IMR-90 (cell line): ENCODE results near the gene PROCA1. TPM values are rescaled to one million over a fixed set of nuclear protein-coding genes. Genes with fewer than 3 reads are reported as not detected.

ENCODE experiments used
- ATAC-seq: fragments of 200-7000 bp; cut with Tn5 transposase; 2 replicates; pipeline ENCODE4 v1.9.1; 2020; ENCODE audit warnings: low read depth, mild to moderate bottlenecking, moderate library complexity
- BruUV-seq: library from RNA; stranded (reverse); fragments of 400-500 nt; replicated peaks from 2 replicates; lab custom pipeline; 2021; lab: Mats Ljungman, UMichigan
- CTCF ChIA-PET: fragments of 300-600 bp; formaldehyde crosslinking; extraction: SDS; loops from one replicate; lab custom pipeline; 2021; ENCODE audit warnings: antibody characterized with exemption; lab: Yijun Ruan, JAX
- POLR2A ChIA-PET: fragments of 300-600 bp; sonication (Branson Sonifier 250); formaldehyde crosslinking; loops from one replicate; lab custom pipeline; 2022; ENCODE audit warnings: antibody characterized with exemption; ENCODE audit not compliant: unreplicated experiment; lab: Charles Lee
- DNase-seq: peaks from one replicate; pipeline ENCODE4 v3.0.0; 2013
- H2AFZ ChIP-seq: replicated peaks from 2 replicates; pipeline ENCODE3; 2013; ENCODE audit warnings: low read length, mild to moderate bottlenecking; ENCODE audit not compliant: poor library complexity
- H2AK5ac ChIP-seq: 2 replicates; pipeline ENCODE4 v1.6.1; 2013; ENCODE audit warnings: low read depth, low read length, inconsistent platforms
- H2AK9ac ChIP-seq: replicated peaks from 2 replicates; pipeline ENCODE3; 2013; ENCODE audit warnings: mild to moderate bottlenecking, low read depth, low read length, moderate library complexity; ENCODE audit not compliant: poor library complexity
- H2BK120ac ChIP-seq: 2 replicates; pipeline ENCODE4 v1.6.1; 2013; ENCODE audit warnings: low read depth, low read length, inconsistent platforms
- H2BK15ac ChIP-seq: 3 replicates; pipeline ENCODE4 v1.6.1; 2013; ENCODE audit warnings: low read depth, low read length, inconsistent platforms
- H2BK20ac ChIP-seq: 2 replicates; pipeline ENCODE4 v1.6.1; 2013; ENCODE audit warnings: low read depth, mild to moderate bottlenecking, inconsistent platforms, low read length, moderate library complexity
- H2BK5ac ChIP-seq: 2 replicates; pipeline ENCODE4 v1.6.1; 2013; ENCODE audit warnings: mild to moderate bottlenecking, low read depth, low read length, inconsistent platforms; ENCODE audit not compliant: poor library complexity, severe bottlenecking
- H3K14ac ChIP-seq: replicated peaks from 2 replicates; pipeline ENCODE4 v1.6.1; 2013; ENCODE audit warnings: low read depth, low read length, inconsistent platforms
- H3K18ac ChIP-seq: 2 replicates; pipeline ENCODE4 v1.6.1; 2013; ENCODE audit warnings: low read depth, low read length, control low read depth
- H3K23ac ChIP-seq: 2 replicates; pipeline ENCODE4 v1.6.1; 2013; ENCODE audit warnings: low read depth, low read length, inconsistent platforms
- H3K27ac ChIP-seq: 2 replicates; pipeline ENCODE4 v1.5.1; 2013; ENCODE audit warnings: mild to moderate bottlenecking, control low read depth, low read length; ENCODE audit not compliant: insufficient read depth
- H3K27me3 ChIP-seq: 2 replicates; pipeline ENCODE4 v1.6.1; 2013; ENCODE audit warnings: low read length; ENCODE audit not compliant: control insufficient read depth, insufficient read depth
- H3K36me3 ChIP-seq: 2 replicates; pipeline ENCODE4 v1.6.1; 2013; ENCODE audit warnings: low read length, mixed read lengths; ENCODE audit not compliant: control insufficient read depth, insufficient read depth
- H3K4ac ChIP-seq: 2 replicates; pipeline ENCODE4 v1.6.1; 2013; ENCODE audit warnings: low read depth, low read length, inconsistent platforms
- H3K4me1 ChIP-seq: 2 replicates; pipeline ENCODE4 v1.6.1; 2013; ENCODE audit warnings: low read length, mixed read lengths; ENCODE audit not compliant: control insufficient read depth, insufficient read depth
- H3K4me2 ChIP-seq: 2 replicates; pipeline ENCODE4 v1.6.1; 2013; ENCODE audit warnings: low read depth, mild to moderate bottlenecking, control low read depth, low read length, moderate library complexity
- H3K4me3 ChIP-seq: 2 replicates; pipeline ENCODE4 v1.5.1; 2013; ENCODE audit warnings: low read depth, mild to moderate bottlenecking, control low read depth, low read length, moderate library complexity; ENCODE audit not compliant: insufficient read depth
- H3K56ac ChIP-seq: 2 replicates; pipeline ENCODE4 v1.6.1; 2013; ENCODE audit warnings: low read length, inconsistent platforms; ENCODE audit not compliant: insufficient read depth; ENCODE audit errors: extremely low read depth
- H3K79me1 ChIP-seq, 2 experiments: 2 replicates each; pipeline ENCODE4 v1.6.1; 2013; ENCODE audit warnings: low read length in 2 of 2, inconsistent platforms in 1 of 2, low read depth in 1 of 2
- H3K9ac ChIP-seq: 2 replicates; pipeline ENCODE4 v1.6.1; 2013; ENCODE audit warnings: low read depth, low read length, control low read depth
- H3K9me1 ChIP-seq: 2 replicates; pipeline ENCODE4 v1.6.1; 2013; ENCODE audit warnings: low read length, inconsistent platforms; ENCODE audit not compliant: insufficient read depth
- H3K9me3 ChIP-seq: 2 replicates; pipeline ENCODE4 v1.6.1; 2013; ENCODE audit warnings: low read length; ENCODE audit not compliant: control insufficient read depth, insufficient read depth
- H4K20me1 ChIP-seq: 2 replicates; pipeline ENCODE4 v1.6.1; 2013; ENCODE audit warnings: low read length, inconsistent platforms; ENCODE audit not compliant: insufficient read depth
- H4K5ac ChIP-seq: 2 replicates; pipeline ENCODE4 v1.6.1; 2013; ENCODE audit warnings: mild to moderate bottlenecking, low read depth, low read length, control low read depth
- H4K8ac ChIP-seq, 2 experiments: 2 replicates each; pipeline ENCODE4 v1.6.1; 2013; ENCODE audit warnings: low read depth in 2 of 2, low read length in 2 of 2, control low read depth in 1 of 2, inconsistent platforms in 1 of 2
- H4K91ac ChIP-seq: 2 replicates; pipeline ENCODE4 v1.6.1; 2013; ENCODE audit warnings: low read depth, low read length, inconsistent platforms; ENCODE audit not compliant: insufficient read depth
- BHLHE40 ChIP-seq: fragments of 150-350 bp; IDR thresholded peaks from 2 replicates; pipeline ENCODE4 v1.6.1; 2016; ENCODE audit warnings: mild to moderate bottlenecking, low read depth, low read length
- CEBPB ChIP-seq: IDR thresholded peaks from 2 replicates; pipeline ENCODE4 v1.6.1; 2012; ENCODE audit warnings: low read depth, low read length, improper control_type of control experiment
- CHD1 ChIP-seq: IDR thresholded peaks from 2 replicates; pipeline ENCODE4 v1.6.1; 2012; ENCODE audit warnings: low read depth, low read length, improper control_type of control experiment
- CTCF ChIP-seq: conservative IDR thresholded peaks from 2 replicates; pipeline ENCODE4 v1.5.1; 2012; ENCODE audit warnings: mild to moderate bottlenecking, low read depth, low read length, improper control_type of control experiment
- ELK1 ChIP-seq: fragments of 150-350 bp; IDR thresholded peaks from 2 replicates; pipeline ENCODE4 v1.6.1; 2016; ENCODE audit warnings: low read depth, mild to moderate bottlenecking, low read length, moderate library complexity, borderline replicate concordance
- FOS ChIP-seq: fragments of 150-350 bp; IDR thresholded peaks from 2 replicates; pipeline ENCODE4 v1.6.1; 2016; ENCODE audit warnings: low read depth, low read length
- MAFK ChIP-seq: IDR thresholded peaks from 2 replicates; pipeline ENCODE4 v1.6.1; 2012; ENCODE audit warnings: low read depth, low read length, improper control_type of control experiment
- MXI1 ChIP-seq: IDR thresholded peaks from 2 replicates; pipeline ENCODE4 v1.6.1; 2012; ENCODE audit warnings: low read depth, mild to moderate bottlenecking, low read length, moderate library complexity, borderline replicate concordance
- NFE2L2 ChIP-seq: fragments of 150-350 bp; IDR thresholded peaks from 2 replicates; pipeline ENCODE4 v1.6.1; 2016; ENCODE audit warnings: low read depth, mild to moderate bottlenecking, low read length
- POLR2A ChIP-seq: IDR thresholded peaks from 2 replicates; pipeline ENCODE4 v1.6.1; 2012; ENCODE audit warnings: mild to moderate bottlenecking, low read depth, low read length
- RAD21 ChIP-seq: IDR thresholded peaks from 2 replicates; pipeline ENCODE4 v1.6.1; 2012; ENCODE audit warnings: low read length, improper control_type of control experiment
- RCOR1 ChIP-seq: IDR thresholded peaks from 2 replicates; pipeline ENCODE4 v1.6.1; 2012; ENCODE audit warnings: mild to moderate bottlenecking, low read length, improper control_type of control experiment; ENCODE audit not compliant: insufficient replicate concordance
- RFX5 ChIP-seq: IDR thresholded peaks from 2 replicates; pipeline ENCODE4 v1.8.0; 2012; ENCODE audit warnings: low read depth, mild to moderate bottlenecking, low read length, moderate library complexity
- SMC3 ChIP-seq: fragments of 150-350 bp; IDR thresholded peaks from 2 replicates; pipeline ENCODE4 v1.6.1; 2016; ENCODE audit warnings: low read depth, mild to moderate bottlenecking, antibody characterized with exemption, low read length, moderate library complexity
- USF2 ChIP-seq: fragments of 150-350 bp; IDR thresholded peaks from 2 replicates; pipeline ENCODE4 v1.6.1; 2017; ENCODE audit warnings: mild to moderate bottlenecking, antibody characterized with exemption, low read length, low read depth
- WGBS, 2 experiments: methylation state at CpG; one replicate each; pipeline versions ENCODE4 v1.1.5 to v1.1.7; 2013; ENCODE audit warnings: missing lambda C conversion rate in 2 of 2; ENCODE audit not compliant: insufficient read length in 1 of 2; ENCODE audit errors: extremely low coverage in 2 of 2; 5-methylcytosine and 5-hydroxymethylcytosine counted together
- dilution Hi-C: fragments of 300-500 bp; cut with HindIII; formaldehyde crosslinking; loops from one replicate; pipeline ENCODE4 v1.14.3; 2018; ENCODE audit warnings: low sequenced_read_pairs; ENCODE audit not compliant: unreplicated experiment
- in situ Hi-C: fragments of 300-500 bp; cut with MboI; formaldehyde crosslinking; loops from 3 replicates; pipeline ENCODE4 v1.14.3; 2019; ENCODE audit warnings: low sequenced_read_pairs, inconsistent platforms, mixed read lengths
- intact Hi-C: fragments of 100-400 bp; cut with micrococcal nuclease; formaldehyde crosslinking; loops from 2 replicates; pipeline ENCODE4 v1.10.0; 2022
- polyA plus RNA-seq, 3 experiments: library from polyadenylated mRNA; depleted of rRNA; stranded (reverse); fragments of >200 nt; gene quantifications; 2 replicates each; pipeline ENCODE4 v1.2.3, GENCODE V29; 2012; ENCODE audit warnings: low replicate concordance in 1 of 3
- total RNA-seq: library from RNA; depleted of rRNA; stranded (reverse); fragments of >200 nt; gene quantifications from 2 replicates; pipeline ENCODE4 v1.2.3, GENCODE V29; 2012

Gene PROCA1
- total and polyA plus RNA-seq, 2 of the 4 experiments (the other 2 are of a cell fraction) = 0.36 to 1.7 TPM

- peaks cover 80% of the 10 kb centered on the region for H3K36me3 ChIP-seq
- no peak overlapping the region for H3K9ac ChIP-seq
- no peak overlapping the region for H3K4me2 ChIP-seq
- no TSS peak for BruUV-seq
- no peak overlapping the region for H2BK20ac ChIP-seq
- ChIA-PET CTCF (no interaction called here), POLR2A (no interaction called here)
- H2AK5ac ChIP-seq = no peak overlapping the region
- peaks cover 4% of the 10 kb centered on the region; the same call in 1 of the 2 replicates for H3K9me1 ChIP-seq
- no peaks in the 10 kb centered on the region for H3K9me3 ChIP-seq
- no peak overlapping the region for H3K4ac ChIP-seq
- no peak for TF ChIP-seq MAFK
- no peak for TF ChIP-seq RAD21
- TF ChIP-seq POLR2A = no peak
- no peak for TF ChIP-seq CTCF
- no peak for TF ChIP-seq BHLHE40
- no peak for TF ChIP-seq RFX5
- TF ChIP-seq FOS = no peak
- no peak for TF ChIP-seq CHD1
- TF ChIP-seq RCOR1 = no peak
- TF ChIP-seq CEBPB = no peak
- no peak for TF ChIP-seq SMC3
- TF ChIP-seq ELK1 = no peak
- TF ChIP-seq NFE2L2 = no peak
- TF ChIP-seq USF2 = no peak
- no peak for TF ChIP-seq MXI1
- no CpG with 5 or more reads among the region's 3 CpGs for WGBS, 2 experiments
- no peak overlapping the region for H2BK15ac ChIP-seq
- H3K27ac ChIP-seq = no peak overlapping the region
- no peak overlapping the region for H2BK5ac ChIP-seq
- intact Hi-C loops = no loop called here
- peaks cover 3% of the 10 kb centered on the region in 2 experiments; a peak in 1 of 4 replicates for H3K79me1 ChIP-seq
- DNase-seq = no peak
- dilution Hi-C loops = no loop called here
- in situ Hi-C loops = no loop called here
- H3K4me1 ChIP-seq = no peaks in the 10 kb centered on the region
- no peak overlapping the region for H4K91ac ChIP-seq
- no peak overlapping the region for H3K56ac ChIP-seq
- H3K18ac ChIP-seq = no peak overlapping the region
- no peak overlapping the region for H2AFZ ChIP-seq
- H2BK120ac ChIP-seq = no peak overlapping the region
- H3K14ac ChIP-seq = no peak overlapping the region
- no peak for ATAC-seq
- no peak overlapping the region for H4K5ac ChIP-seq
- H3K27me3 ChIP-seq = no peaks in the 10 kb centered on the region
- no peak overlapping the region for H4K8ac ChIP-seq
- H2AK9ac ChIP-seq = no peak overlapping the region
- H3K4me3 ChIP-seq = no peak overlapping the region
- H3K23ac ChIP-seq = no peak overlapping the region
- H4K20me1 ChIP-seq = no peaks in the 10 kb centered on the region; the same call in 1 of the 2 replicates
These were observed 8.9 kb downstream of the PROCA1 start for GRCh38 chr17:28702752-28703150.
